B cell (primary cell): ENCODE data around the gene PFAS. TPM values are rescaled to one million over a fixed set of nuclear protein-coding genes. Genes with fewer than 3 reads are reported as not detected.

ENCODE experiments used
- ATAC-seq: fragments of 200-7000 bp; cut with Tn5 transposase; one replicate; pipeline ENCODE4 v1.10.0; 2021; ENCODE audit warnings: low read depth, mild to moderate bottlenecking, moderate number of reproducible peaks, moderate library complexity
- CTCF ChIA-PET: fragments of 350-600 bp; sonication (Branson Sonifier 250); formaldehyde crosslinking; loops from one replicate; lab custom pipeline; 2021; ENCODE audit warnings: antibody characterized with exemption, inconsistent platforms; lab: Charles Lee
- POLR2A ChIA-PET: fragments of 350-600 bp; sonication (Branson Sonifier 250); formaldehyde crosslinking; loops from one replicate; lab custom pipeline; 2021; ENCODE audit warnings: antibody characterized with exemption; lab: Charles Lee
- DNase-seq: peaks from one replicate; pipeline ENCODE4 v3.0.0; 2013
- H2AFZ ChIP-seq: 2 replicates; pipeline ENCODE4 v1.6.1; 2012; ENCODE audit warnings: mild to moderate bottlenecking, low read depth, low read length; ENCODE audit not compliant: insufficient read depth, poor library complexity, severe bottlenecking
- H3K27ac ChIP-seq, 2 donors: 1 replicate in 1 of 2; 2 replicates in 1 of 2; pipeline ENCODE4 v1.5.1; 2012 to 2013; ENCODE audit warnings: low read length in 2 of 2, mild to moderate bottlenecking in 2 of 2, moderate library complexity in 1 of 2
- H3K27me3 ChIP-seq, 4 experiments: fragments of 200-600 bp in 1 of 4; sonication (generic) in 1 of 4; replicated peaks in 1 of 4; 1 replicate in 2 of 4; 2 replicates in 2 of 4; pipeline versions ENCODE4 v1.6.1 to v1.7.0; 2013 to 2016; ENCODE audit warnings: low read length in 3 of 4, mild to moderate bottlenecking in 2 of 4, mixed read lengths in 1 of 4, moderate library complexity in 1 of 4; ENCODE audit not compliant: insufficient read depth in 4 of 4, control insufficient read depth in 3 of 4; ENCODE audit errors: control extremely low read depth in 1 of 4
- H3K36me3 ChIP-seq, 2 experiments: replicated peaks in 1 of 2; 1 replicate in 1 of 2; 2 replicates in 1 of 2; pipeline versions ENCODE4 v1.6.1 to v1.7.1; 2013; ENCODE audit warnings: low read length in 1 of 2; ENCODE audit not compliant: insufficient read depth in 2 of 2, control insufficient read depth in 1 of 2; ENCODE audit errors: control extremely low read depth in 1 of 2, extremely low read depth in 1 of 2
- H3K4me1 ChIP-seq, 2 donors: fragments of 200-600 bp in 1 of 2; sonication (generic) in 1 of 2; 1 replicate in 1 of 2; 2 replicates in 1 of 2; pipeline versions ENCODE4 v1.5.1 to v1.6.1; 2013 to 2017; ENCODE audit warnings: low read length in 2 of 2; ENCODE audit not compliant: control insufficient read depth in 2 of 2, insufficient read depth in 2 of 2
- H3K4me2 ChIP-seq: replicated peaks from 2 replicates; pipeline ENCODE3; 2012; ENCODE audit warnings: mild to moderate bottlenecking, low read depth, low read length; ENCODE audit not compliant: poor library complexity, severe bottlenecking
- H3K4me3 ChIP-seq, 5 experiments: fragments of 200-600 bp in 1 of 5; sonication (generic) in 1 of 5; 1 replicate in 3 of 5; 2 replicates in 2 of 5; pipeline versions ENCODE4 v1.5.1 to v1.7.0; 2011 to 2016; ENCODE audit warnings: low read length in 4 of 5, mild to moderate bottlenecking in 4 of 5, low read depth in 2 of 5, control low read depth in 1 of 5, moderate library complexity in 1 of 5; ENCODE audit not compliant: insufficient read depth in 1 of 5; ENCODE audit errors: control extremely low read depth in 1 of 5, extremely low read depth in 1 of 5
- H3K79me2 ChIP-seq: fragments of 200-600 bp; sonication (generic); one replicate; pipeline ENCODE4 v1.6.0; 2016; ENCODE audit warnings: low read length; ENCODE audit not compliant: control insufficient read depth, insufficient read depth
- H3K9ac ChIP-seq: fragments of 200-600 bp; sonication (generic); 2 replicates; pipeline ENCODE4 v1.6.1; 2017; ENCODE audit warnings: mild to moderate bottlenecking, low read length, moderate library complexity
- H3K9me3 ChIP-seq, 3 donors: one replicate each; pipeline versions ENCODE4 v1.6.1 to v1.7.1; 2013; ENCODE audit warnings: low read length in 2 of 3; ENCODE audit not compliant: control insufficient read depth in 2 of 3, insufficient read depth in 1 of 3; ENCODE audit errors: control extremely low read depth in 1 of 3
- H4K20me1 ChIP-seq: 2 replicates; pipeline ENCODE4 v1.6.0; 2012; ENCODE audit warnings: mild to moderate bottlenecking, low read length; ENCODE audit not compliant: insufficient read depth, control insufficient read depth, poor library complexity, severe bottlenecking
- H3K27ac Mint-ChIP-seq: one replicate; pipeline ENCODE4 v1.8.0; 2021; ENCODE audit warnings: mixed read lengths
- H3K27me3 Mint-ChIP-seq: one replicate; pipeline ENCODE4 v1.8.0; 2021; ENCODE audit warnings: mixed read lengths
- H3K4me1 Mint-ChIP-seq: one replicate; pipeline ENCODE4 v1.8.0; 2021; ENCODE audit warnings: mixed read lengths
- H3K4me3 Mint-ChIP-seq: one replicate; pipeline ENCODE4 v1.8.0; 2021; ENCODE audit warnings: mixed read lengths
- H3K9me3 Mint-ChIP-seq: one replicate; pipeline ENCODE4 v1.8.0; 2022; ENCODE audit warnings: mixed read lengths; ENCODE audit not compliant: insufficient read depth
- EZH2 ChIP-seq: IDR thresholded peaks from 2 replicates; pipeline ENCODE4 v1.6.1; 2012; ENCODE audit warnings: borderline replicate concordance, low read depth, mild to moderate bottlenecking, moderate library complexity, low read length; ENCODE audit not compliant: insufficient read depth, poor library complexity, severe bottlenecking
- WGBS: methylation state at CpG from one replicate; pipeline ENCODE4 v1.1.5; 2013; ENCODE audit warnings: missing lambda C conversion rate; ENCODE audit not compliant: insufficient coverage; 5-methylcytosine and 5-hydroxymethylcytosine counted together
- intact Hi-C: fragments of 100-400 bp; cut with micrococcal nuclease; formaldehyde crosslinking; loops from one replicate; pipeline ENCODE4 v1.10.0; 2022
- polyA plus RNA-seq: library from polyadenylated mRNA; depleted of rRNA; stranded (reverse); fragments of >200 nt; gene quantifications from 2 replicates; pipeline ENCODE4 v1.2.3, GENCODE V29; 2012
- total RNA-seq, 2 donors: library from RNA; stranded (reverse); fragments of 120-200 nt in 1 of 2; gene quantifications; 1 replicate in 1 of 2; 2 replicates in 1 of 2; pipeline versions ENCODE4 v1.2.3 to v1.2.4, GENCODE V29; 2013 to 2022
- TF ChIP-seq, protein P1 (sequence below): fragments of 200-600 bp; IDR thresholded peaks from one replicate; pipeline ENCODE4 v1.8.0; 2022; ENCODE audit warnings: antibody characterized with exemption, mild to moderate bottlenecking

The PFAS gene
- total and polyA plus RNA-seq, 2 donors (not counting 1 experiment from before 2014, with no cell fraction given), result 22.3 to 65.5 TPM

DNA sequence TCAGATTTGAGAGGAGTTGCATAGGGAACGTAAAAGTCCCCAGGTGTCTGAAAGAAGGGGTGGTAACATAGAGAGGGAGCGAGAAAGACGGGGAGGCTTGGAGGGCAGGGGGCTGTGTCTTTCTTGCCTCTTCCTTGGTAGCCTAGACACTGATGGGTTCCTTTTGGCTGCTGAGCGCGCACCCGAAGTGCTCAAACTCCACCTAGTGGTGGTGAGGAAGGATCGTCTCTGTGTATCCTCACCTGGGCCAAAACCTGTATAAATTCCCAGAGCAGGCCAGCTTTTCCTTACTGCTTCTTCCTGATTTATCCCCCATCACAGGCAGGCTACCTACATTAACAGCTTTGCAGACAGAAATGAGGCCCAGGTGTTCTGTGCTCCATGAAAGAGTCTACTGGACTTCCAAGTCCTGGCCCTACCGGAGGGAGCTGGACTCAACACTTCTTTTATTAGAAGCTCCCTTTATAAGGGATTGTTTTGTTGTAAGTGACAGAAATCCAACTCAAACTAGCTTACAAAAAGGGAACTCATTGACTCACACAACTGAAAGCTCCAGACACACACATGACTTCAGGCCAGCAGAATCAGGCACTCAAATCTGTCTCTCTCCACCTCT, 51.6 kb downstream of the PFAS start:
- DNase-seq (peak; percentile 84), ATAC-seq (peak; percentile 95)
- Mint-ChIP-seq H3K27ac (peak overlapping the region; percentile 7), H3K27me3 (no peaks in the 10 kb centered on the region), H3K9me3 (no peaks in the 10 kb centered on the region), H3K4me3 (no peak overlapping the region), H3K4me1 (peaks cover 8% of the 10 kb centered on the region)
- CTCF ChIA-PET, result interaction anchor here (0.6 to 5.5 kb wide), 40 partner anchors 12 to 485 kb away, joined by 3 to 66 read pairs (median 4); partner anchors contain the start of genes ALOXE3, CTC1, PFAS and RANGRF
- WGBS, result 3% methylated on average over 4 of the region's 8 CpGs
- Histone ChIP-seq H3K9ac (no peak overlapping the region), H3K79me2 (no peaks in the 10 kb centered on the region), H3K9me3 (no peaks in the 10 kb centered on the region), H3K27ac (peak overlapping the region in 1 of 2 donors; percentile 1), H4K20me1 (no peaks in the 10 kb centered on the region), H3K4me1 (peaks cover 3 to 4% of the 10 kb centered on the region in 2 donors), H3K27me3 (no peaks in the 10 kb centered on the region), H3K36me3 (no peaks in the 10 kb centered on the region), H2AFZ (peak overlapping the region; percentile 4), H3K4me3 (no peak overlapping the region), H3K4me2 (no peak overlapping the region)
- POLR2A ChIA-PET, result interaction anchor here (1.0 kb wide), 1 partner anchor 111 kb away, joined by 4 read pairs; the partner anchor contains the start of gene BORCS6
- intact Hi-C loops, result loop anchor here (1.0 to 2.0 kb wide), 7 partner anchors 12 to 240 kb away; partner anchors contain the start of genes ALOXE3 and RANGRF
- no peak for TF ChIP-seq EZH2
- TF ChIP-seq, protein P1, sequence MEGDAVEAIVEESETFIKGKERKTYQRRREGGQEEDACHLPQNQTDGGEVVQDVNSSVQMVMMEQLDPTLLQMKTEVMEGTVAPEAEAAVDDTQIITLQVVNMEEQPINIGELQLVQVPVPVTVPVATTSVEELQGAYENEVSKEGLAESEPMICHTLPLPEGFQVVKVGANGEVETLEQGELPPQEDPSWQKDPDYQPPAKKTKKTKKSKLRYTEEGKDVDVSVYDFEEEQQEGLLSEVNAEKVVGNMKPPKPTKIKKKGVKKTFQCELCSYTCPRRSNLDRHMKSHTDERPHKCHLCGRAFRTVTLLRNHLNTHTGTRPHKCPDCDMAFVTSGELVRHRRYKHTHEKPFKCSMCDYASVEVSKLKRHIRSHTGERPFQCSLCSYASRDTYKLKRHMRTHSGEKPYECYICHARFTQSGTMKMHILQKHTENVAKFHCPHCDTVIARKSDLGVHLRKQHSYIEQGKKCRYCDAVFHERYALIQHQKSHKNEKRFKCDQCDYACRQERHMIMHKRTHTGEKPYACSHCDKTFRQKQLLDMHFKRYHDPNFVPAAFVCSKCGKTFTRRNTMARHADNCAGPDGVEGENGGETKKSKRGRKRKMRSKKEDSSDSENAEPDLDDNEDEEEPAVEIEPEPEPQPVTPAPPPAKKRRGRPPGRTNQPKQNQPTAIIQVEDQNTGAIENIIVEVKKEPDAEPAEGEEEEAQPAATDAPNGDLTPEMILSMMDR, result peak; percentile 81

DNA sequence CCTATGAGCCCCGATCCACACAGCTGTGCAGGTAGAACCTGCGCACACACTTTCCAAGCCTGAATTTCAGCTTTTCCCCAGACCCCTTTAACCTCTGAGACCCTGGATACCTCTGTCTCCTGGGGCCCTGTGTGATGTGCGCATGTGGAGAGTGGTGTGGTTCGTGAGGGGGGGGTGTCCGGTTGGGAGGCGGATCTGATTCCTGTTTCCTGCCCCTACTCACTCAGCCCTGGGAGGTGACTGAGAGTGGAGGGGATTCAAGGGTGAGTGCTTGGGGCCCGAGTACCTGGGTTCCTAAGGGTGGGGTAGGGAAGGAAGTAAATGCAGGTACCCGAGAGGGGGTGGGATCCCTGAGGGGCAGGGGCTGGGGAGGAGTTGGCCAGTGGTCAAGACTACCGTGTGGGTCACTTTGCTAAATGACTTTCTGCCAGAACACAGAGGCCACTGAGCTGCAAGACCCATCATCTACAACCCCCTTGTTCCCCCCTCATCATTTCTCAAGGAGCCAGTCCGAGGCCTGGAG, 61.6 kb downstream of the PFAS start:
- Histone ChIP-seq H3K27ac (no peak overlapping the region), H2AFZ (no peak overlapping the region), H3K4me3 (no peak overlapping the region), H3K27me3 (peaks cover 0 to 33% (median 4%) of the 10 kb centered on the region in 4 experiments), H3K79me2 (no peaks in the 10 kb centered on the region), H3K4me1 (no peaks in the 10 kb centered on the region), H3K9ac (no peak overlapping the region), H3K9me3 (no peaks in the 10 kb centered on the region), H4K20me1 (no peaks in the 10 kb centered on the region), H3K36me3 (no peaks in the 10 kb centered on the region), H3K4me2 (no peak overlapping the region)
- Mint-ChIP-seq H3K27ac (no peak overlapping the region), H3K4me1 (no peaks in the 10 kb centered on the region), H3K4me3 (no peak overlapping the region), H3K27me3 (peaks cover 22% of the 10 kb centered on the region), H3K9me3 (no peaks in the 10 kb centered on the region)
- ChIA-PET CTCF (no interaction called here), POLR2A (no interaction called here)
- ATAC-seq, result no peak
- intact Hi-C loops, result no loop called here
- TF ChIP-seq, protein P1, result no peak
- TF ChIP-seq EZH2, result no peak
- DNase-seq, result no peak
- 100% methylated on average over 2 of the region's 10 CpGs for WGBS
